ENCODE measurements around the gene TSPAN15. TPM values are rescaled to one million over a fixed set of nuclear protein-coding genes. Genes with fewer than 3 reads are reported as not detected.

TSPAN15 gene
- polyA plus RNA-seq, 4 donors, result 43.2 to 72.1 (median 47.7) TPM

DNA sequence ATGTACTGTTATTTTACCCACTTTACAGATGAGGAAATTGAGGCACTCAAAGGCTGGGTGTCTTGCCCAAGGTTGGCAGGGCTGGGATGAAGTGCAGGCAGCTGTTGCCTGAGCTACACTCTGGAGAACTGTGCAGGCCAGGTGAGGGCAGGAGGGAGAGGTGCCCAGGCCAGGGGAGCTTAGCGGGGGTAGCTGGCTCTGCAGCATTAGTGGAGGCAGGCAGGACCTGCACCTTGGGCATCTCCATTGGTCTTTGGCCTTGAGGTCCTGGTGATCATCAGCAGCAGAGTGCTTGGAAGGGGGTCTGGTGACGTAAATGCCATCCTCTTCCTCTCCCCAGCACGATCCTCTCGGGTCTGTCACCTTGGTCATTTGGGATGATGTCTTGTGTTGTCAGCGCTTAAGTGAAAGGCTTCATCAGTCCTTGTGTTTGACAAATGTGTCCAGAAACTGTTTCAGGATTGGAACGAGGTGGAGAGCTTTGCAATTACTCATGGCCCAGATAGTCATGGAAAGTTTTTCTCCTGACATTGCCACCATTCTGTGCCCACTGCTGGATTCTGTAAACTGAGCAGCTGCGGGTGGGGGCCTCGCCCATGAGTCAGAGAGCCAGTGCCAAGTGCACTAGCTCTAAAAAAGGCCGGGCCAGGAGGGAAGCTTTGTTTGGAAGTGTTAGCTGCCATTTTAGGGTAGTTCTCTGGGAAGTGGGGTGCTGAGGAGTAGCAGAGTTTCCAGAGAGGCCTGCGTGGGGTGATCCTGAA, 47.6 kb downstream of the TSPAN15 start:
- no peak for DNase-seq

DNA sequence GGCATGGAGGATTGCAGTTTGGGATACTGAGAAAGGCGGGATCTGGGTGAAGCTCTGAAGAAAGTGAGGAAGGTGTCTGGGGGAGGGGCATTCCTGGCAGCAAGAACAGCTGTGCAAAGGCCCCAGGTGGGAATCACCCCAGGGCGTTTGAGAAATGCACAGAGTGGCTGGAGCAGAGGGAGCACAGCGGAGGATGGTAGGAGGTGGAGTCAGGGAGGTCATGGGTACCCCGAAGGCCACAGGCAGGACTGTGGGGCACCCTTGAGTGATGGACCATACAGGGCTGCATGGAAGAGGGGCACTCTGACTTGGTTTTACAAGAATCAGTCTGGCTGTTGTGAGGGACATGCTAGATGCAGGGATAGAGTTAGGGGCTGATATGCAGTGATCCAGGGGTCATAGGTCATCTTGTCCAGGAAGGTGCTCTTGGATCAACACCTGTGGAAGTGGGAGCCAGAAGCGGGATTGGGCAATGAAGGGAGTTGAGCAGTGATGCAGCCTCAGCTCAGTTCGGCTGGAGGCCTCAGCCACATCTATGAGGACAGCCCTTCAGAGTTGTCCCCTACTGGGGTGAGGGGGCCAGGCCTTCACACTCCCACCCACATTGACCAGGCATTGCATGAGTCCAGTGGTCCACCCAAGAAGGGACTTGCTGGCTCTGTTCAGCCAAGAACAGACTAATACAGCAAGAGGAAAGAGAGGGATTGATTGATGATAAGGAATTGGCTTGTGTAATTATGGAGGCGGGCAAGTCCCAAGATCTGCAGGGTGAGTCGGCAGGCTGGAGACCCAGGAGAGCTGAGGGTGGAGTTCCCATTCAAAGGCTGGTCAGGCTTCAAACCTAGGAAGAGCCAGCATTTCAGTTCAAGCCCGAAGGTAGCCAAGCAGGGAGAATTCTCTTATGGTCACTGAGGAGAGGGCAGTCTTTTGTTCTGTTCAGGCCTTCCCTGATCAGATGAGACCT, 48.7 kb downstream of the TSPAN15 start:
- H3K4me1 ChIP-seq (ENCODE audit: control insufficient read depth in 3 of 3, insufficient read depth in 2 of 3, low read depth in 1 of 3, low read length in 2 of 3), result no peaks in the 10 kb centered on the region
- WGBS, 3 donors, result 73 to 82% (median 75%) methylated on average over 9 of the region's 9 CpGs

More for the DNA sequence above, 47.6 kb downstream of the TSPAN15 start:
- H3K9me3 ChIP-seq (ENCODE audit: control insufficient read depth in 2 of 2, insufficient read depth in 1 of 2, low read depth in 1 of 2, low read length in 1 of 2), result no peaks in the 10 kb centered on the region
- no peak overlapping the region for H3K4me3 ChIP-seq (ENCODE audit: low read depth in 1 of 3, low read length in 3 of 3)
- no peaks in the 10 kb centered on the region for H3K4me1 ChIP-seq (ENCODE audit: control insufficient read depth in 3 of 3, insufficient read depth in 2 of 3, low read depth in 1 of 3, low read length in 2 of 3)
- FAIRE-seq, result no peak
- 84 to 87% (median 84%) methylated on average over 10 of the region's 10 CpGs for WGBS, 3 donors
- no peak overlapping the region for H3K27ac ChIP-seq (ENCODE audit: low read depth in 1 of 3, low read length in 2 of 3)
- H3K27me3 ChIP-seq (ENCODE audit: control insufficient read depth in 3 of 3, insufficient read depth in 3 of 3, low read length in 3 of 3), result no peaks in the 10 kb centered on the region
- H3K36me3 ChIP-seq (ENCODE audit: control insufficient read depth in 3 of 3, insufficient read depth in 2 of 3, low read depth in 1 of 3, low read length in 3 of 3), result peaks cover 0 to 73% (median 3%) of the 10 kb centered on the region in 3 donors

DNA sequence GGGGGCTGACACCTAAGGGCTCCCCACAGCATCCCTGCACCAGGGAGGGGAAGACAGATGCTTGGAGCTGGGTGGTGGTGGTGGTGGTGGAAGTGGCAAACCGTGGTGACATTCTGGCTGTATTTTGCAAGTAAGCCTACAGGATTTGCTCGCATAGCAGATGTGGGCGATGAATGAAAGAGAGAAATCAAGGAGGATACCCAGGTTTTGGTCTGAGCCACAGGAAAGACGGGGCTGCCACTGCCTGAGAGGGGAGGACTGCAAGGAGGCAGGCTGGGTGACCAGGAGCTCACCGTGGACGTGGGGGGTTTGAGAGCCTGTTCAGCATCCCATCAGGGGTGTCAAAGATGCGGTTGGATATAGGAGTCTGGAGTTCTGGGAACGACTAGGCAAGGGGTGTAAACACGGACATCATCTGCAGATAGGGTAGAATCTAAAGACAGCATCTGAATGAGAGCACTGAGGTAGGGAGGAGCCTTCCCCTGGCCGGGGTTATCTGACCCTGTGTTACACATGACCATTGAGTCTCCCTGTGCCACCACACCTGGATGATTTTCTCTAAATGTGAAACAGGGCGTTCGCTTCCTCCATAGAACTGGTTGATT, 49.7 kb downstream of the TSPAN15 start:
- Histone ChIP-seq H3K27ac (ENCODE audit: low read depth in 1 of 3, low read length in 2 of 3) (no peak overlapping the region), H3K4me1 (ENCODE audit: control insufficient read depth in 3 of 3, insufficient read depth in 2 of 3, low read depth in 1 of 3, low read length in 2 of 3) (no peaks in the 10 kb centered on the region), H3K36me3 (ENCODE audit: control insufficient read depth in 3 of 3, insufficient read depth in 2 of 3, low read depth in 1 of 3, low read length in 3 of 3) (peaks cover 0 to 71% (median 3%) of the 10 kb centered on the region in 3 donors), H3K4me3 (ENCODE audit: low read depth in 1 of 3, low read length in 3 of 3) (no peak overlapping the region), H3K9me3 (ENCODE audit: control insufficient read depth in 2 of 2, insufficient read depth in 1 of 2, low read depth in 1 of 2, low read length in 1 of 2) (no peaks in the 10 kb centered on the region), H3K27me3 (ENCODE audit: control insufficient read depth in 3 of 3, insufficient read depth in 3 of 3, low read length in 3 of 3) (no peaks in the 10 kb centered on the region)
- DNase-seq (no peak), FAIRE-seq (no peak)
- 82 to 90% (median 88%) methylated on average over 12 of the region's 12 CpGs for WGBS, 3 donors

More for the DNA sequence above, 48.7 kb downstream of the TSPAN15 start:
- no peak overlapping the region for H3K4me3 ChIP-seq (ENCODE audit: low read depth in 1 of 3, low read length in 3 of 3)
- no peak for DNase-seq
- no peak overlapping the region for H3K27ac ChIP-seq (ENCODE audit: low read depth in 1 of 3, low read length in 2 of 3)
- FAIRE-seq, result no peak
- H3K9me3 ChIP-seq (ENCODE audit: control insufficient read depth in 2 of 2, insufficient read depth in 1 of 2, low read depth in 1 of 2, low read length in 1 of 2), result no peaks in the 10 kb centered on the region
- H3K36me3 ChIP-seq (ENCODE audit: control insufficient read depth in 3 of 3, insufficient read depth in 2 of 3, low read depth in 1 of 3, low read length in 3 of 3), result peaks cover 0 to 73% (median 3%) of the 10 kb centered on the region in 3 donors
- H3K27me3 ChIP-seq (ENCODE audit: control insufficient read depth in 3 of 3, insufficient read depth in 3 of 3, low read length in 3 of 3), result no peaks in the 10 kb centered on the region

DNA sequence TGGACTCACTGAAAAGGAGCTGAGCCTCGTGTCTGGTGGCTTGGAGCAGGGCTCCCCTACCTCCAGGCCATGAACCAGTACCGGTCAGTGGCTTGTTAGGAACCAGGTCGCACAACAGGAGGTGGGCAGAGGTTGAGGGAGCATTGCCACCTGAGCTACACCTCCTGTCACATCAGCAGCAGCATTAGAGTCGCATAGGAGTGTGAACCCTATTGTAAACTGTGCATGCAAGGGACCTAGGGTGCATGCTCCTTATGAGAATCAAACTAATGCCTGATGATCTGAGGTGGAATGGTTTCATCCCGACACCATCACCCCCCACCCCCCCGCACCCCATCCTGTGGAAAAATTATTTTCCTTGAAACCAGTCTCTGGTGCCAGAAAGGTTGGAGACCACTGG, 50.4 kb downstream of the TSPAN15 start:
- DNase-seq (no peak), FAIRE-seq (no peak)
- Histone ChIP-seq H3K27me3 (ENCODE audit: control insufficient read depth in 3 of 3, insufficient read depth in 3 of 3, low read length in 3 of 3) (no peaks in the 10 kb centered on the region), H3K4me1 (ENCODE audit: control insufficient read depth in 3 of 3, insufficient read depth in 2 of 3, low read depth in 1 of 3, low read length in 2 of 3) (no peaks in the 10 kb centered on the region), H3K4me3 (ENCODE audit: low read depth in 1 of 3, low read length in 3 of 3) (no peak overlapping the region), H3K36me3 (ENCODE audit: control insufficient read depth in 3 of 3, insufficient read depth in 2 of 3, low read depth in 1 of 3, low read length in 3 of 3) (peaks cover 0 to 72% (median 3%) of the 10 kb centered on the region in 3 donors), H3K9me3 (ENCODE audit: control insufficient read depth in 2 of 2, insufficient read depth in 1 of 2, low read depth in 1 of 2, low read length in 1 of 2) (no peaks in the 10 kb centered on the region), H3K27ac (ENCODE audit: low read depth in 1 of 3, low read length in 2 of 3) (no peak overlapping the region)
- WGBS, 3 donors, result 86 to 93% (median 87%) methylated on average over 6 of the region's 6 CpGs

DNA sequence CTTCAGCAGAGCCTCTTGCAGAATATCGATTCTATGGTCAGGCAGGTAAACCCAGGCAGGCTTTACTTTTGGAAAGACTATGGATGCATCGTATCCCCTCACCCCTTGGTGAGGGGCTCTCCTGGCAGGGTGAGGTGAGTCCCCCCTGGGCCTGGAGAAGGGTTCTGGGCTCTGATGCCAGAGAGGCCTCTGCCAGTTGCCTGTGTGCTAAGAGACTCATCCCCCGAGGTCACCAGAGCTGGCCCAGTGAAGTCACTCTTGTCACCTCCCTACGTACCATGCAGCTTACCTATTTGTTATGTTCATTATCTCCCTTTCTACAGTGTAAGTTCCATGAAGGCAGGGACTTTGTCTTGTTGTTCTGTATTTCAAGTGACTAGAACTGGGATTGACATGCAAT, 51.3 kb downstream of the TSPAN15 start:
- no peaks in the 10 kb centered on the region for H3K9me3 ChIP-seq (ENCODE audit: control insufficient read depth in 2 of 2, insufficient read depth in 1 of 2, low read depth in 1 of 2, low read length in 1 of 2)
- peaks cover 0 to 2% (median under 1%) of the 10 kb centered on the region in 3 donors for H3K4me1 ChIP-seq (ENCODE audit: control insufficient read depth in 3 of 3, insufficient read depth in 2 of 3, low read depth in 1 of 3, low read length in 2 of 3)
- peaks cover 0 to 68% (median 3%) of the 10 kb centered on the region in 3 donors for H3K36me3 ChIP-seq (ENCODE audit: control insufficient read depth in 3 of 3, insufficient read depth in 2 of 3, low read depth in 1 of 3, low read length in 3 of 3)
- no peak overlapping the region for H3K4me3 ChIP-seq (ENCODE audit: low read depth in 1 of 3, low read length in 3 of 3)
- DNase-seq, result no peak
- 90 to 94% (median 93%) methylated on average over 4 of the region's 4 CpGs for WGBS, 3 donors
- FAIRE-seq, result no peak
- H3K27ac ChIP-seq (ENCODE audit: low read depth in 1 of 3, low read length in 2 of 3), result no peak overlapping the region
- H3K27me3 ChIP-seq (ENCODE audit: control insufficient read depth in 3 of 3, insufficient read depth in 3 of 3, low read length in 3 of 3), result no peaks in the 10 kb centered on the region

DNA sequence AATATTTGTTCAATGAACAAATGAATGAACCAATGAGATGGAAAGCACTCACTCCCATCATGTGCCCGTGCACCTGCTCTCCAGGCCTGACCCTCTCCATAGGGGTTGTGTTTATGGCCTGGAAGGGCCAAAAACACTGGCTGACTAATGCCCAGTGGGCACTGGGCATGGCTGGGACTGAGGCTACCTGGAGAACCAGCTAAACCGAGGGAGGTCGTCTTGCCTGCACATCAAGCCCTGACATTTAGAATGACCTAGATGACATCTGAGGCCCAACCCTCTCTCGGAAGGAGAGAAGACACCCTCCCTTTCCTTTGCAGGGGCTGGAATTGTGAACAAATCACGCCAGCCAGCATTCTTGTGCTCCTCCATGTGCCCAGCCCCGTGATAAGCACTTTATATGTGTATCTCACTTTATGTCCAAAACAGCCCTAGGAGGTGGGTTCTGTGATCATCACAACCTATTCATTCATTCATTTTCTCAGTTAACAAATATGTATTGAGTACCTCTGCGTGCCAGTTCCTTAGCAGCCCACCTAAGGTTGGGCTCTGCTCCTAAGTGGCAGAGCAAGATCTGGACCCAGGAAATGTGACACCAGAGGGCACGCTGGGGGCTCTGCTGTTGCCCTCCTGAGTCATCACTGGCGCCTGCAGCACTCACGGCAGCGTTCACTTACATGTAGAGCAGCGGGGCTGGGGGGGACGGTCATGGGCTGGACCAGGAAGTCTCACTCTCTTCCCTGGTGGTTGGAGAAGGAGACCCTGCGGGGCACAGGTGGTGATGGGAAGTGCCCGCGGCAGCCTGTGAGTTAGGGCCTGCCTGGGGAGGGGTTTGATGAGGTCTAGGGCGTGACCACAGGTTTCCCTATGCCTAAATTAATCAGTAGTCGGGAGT, 52.0 kb downstream of the TSPAN15 start:
- H3K4me1 ChIP-seq (ENCODE audit: control insufficient read depth in 3 of 3, insufficient read depth in 2 of 3, low read depth in 1 of 3, low read length in 2 of 3), result peaks cover 0 to 5% (median 2%) of the 10 kb centered on the region in 3 donors
- H3K27me3 ChIP-seq (ENCODE audit: control insufficient read depth in 3 of 3, insufficient read depth in 3 of 3, low read length in 3 of 3), result no peaks in the 10 kb centered on the region
- no peak overlapping the region for H3K27ac ChIP-seq (ENCODE audit: low read depth in 1 of 3, low read length in 2 of 3)
- WGBS, 3 donors, result 78 to 85% (median 81%) methylated on average over 18 of the region's 18 CpGs
- FAIRE-seq (no peak), DNase-seq (no peak)
- H3K36me3 ChIP-seq (ENCODE audit: control insufficient read depth in 3 of 3, insufficient read depth in 2 of 3, low read depth in 1 of 3, low read length in 3 of 3), result peaks cover 0 to 61% (median 3%) of the 10 kb centered on the region in 3 donors
- H3K9me3 ChIP-seq (ENCODE audit: control insufficient read depth in 2 of 2, insufficient read depth in 1 of 2, low read depth in 1 of 2, low read length in 1 of 2), result no peaks in the 10 kb centered on the region
- H3K4me3 ChIP-seq (ENCODE audit: low read depth in 1 of 3, low read length in 3 of 3), result no peak overlapping the region

DNA sequence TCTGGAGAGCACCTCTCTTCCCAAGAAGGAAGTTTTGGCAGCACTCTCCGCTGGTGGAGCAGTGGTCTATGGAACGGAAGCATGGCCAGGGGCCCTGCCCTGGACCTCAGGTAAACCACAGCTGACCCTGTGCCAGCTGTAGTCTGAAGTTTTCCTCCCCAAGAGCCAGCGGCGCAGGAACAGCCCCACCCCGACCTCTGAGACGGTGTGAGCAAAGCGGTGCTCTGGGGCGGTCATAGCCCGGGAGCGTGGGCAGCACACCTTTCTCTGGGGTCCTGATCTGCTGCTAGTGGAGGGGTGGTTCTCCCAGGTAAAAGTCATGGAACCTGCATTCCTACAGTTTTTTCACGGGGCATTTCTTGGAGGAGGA, 52.6 kb downstream of the TSPAN15 start:
- Histone ChIP-seq H3K9me3 (ENCODE audit: control insufficient read depth in 2 of 2, insufficient read depth in 1 of 2, low read depth in 1 of 2, low read length in 1 of 2) (no peaks in the 10 kb centered on the region), H3K36me3 (ENCODE audit: control insufficient read depth in 3 of 3, insufficient read depth in 2 of 3, low read depth in 1 of 3, low read length in 3 of 3) (peaks cover 0 to 56% (median 3%) of the 10 kb centered on the region in 3 donors), H3K27ac (ENCODE audit: low read depth in 1 of 3, low read length in 2 of 3) (no peak overlapping the region), H3K27me3 (ENCODE audit: control insufficient read depth in 3 of 3, insufficient read depth in 3 of 3, low read length in 3 of 3) (no peaks in the 10 kb centered on the region), H3K4me1 (ENCODE audit: control insufficient read depth in 3 of 3, insufficient read depth in 2 of 3, low read depth in 1 of 3, low read length in 2 of 3) (peaks cover 0 to 5% (median 2%) of the 10 kb centered on the region in 3 donors), H3K4me3 (ENCODE audit: low read depth in 1 of 3, low read length in 3 of 3) (no peak overlapping the region)
- FAIRE-seq, result no peak
- no peak for DNase-seq
- WGBS, 3 donors, result 86 to 91% (median 90%) methylated on average over 10 to 11 of the region's 11 CpGs
